HG02798 (cell line): ENCODE results near the gene TNF.

Experiments
- ATAC-seq: cut with Tn5 transposase; IDR thresholded peaks from one replicate; pipeline ENCODE4 v1.9.1; 2021; ENCODE audit warnings: mild to moderate bottlenecking; ENCODE audit not compliant: unreplicated experiment, poor library complexity

The TNF gene

DNA sequence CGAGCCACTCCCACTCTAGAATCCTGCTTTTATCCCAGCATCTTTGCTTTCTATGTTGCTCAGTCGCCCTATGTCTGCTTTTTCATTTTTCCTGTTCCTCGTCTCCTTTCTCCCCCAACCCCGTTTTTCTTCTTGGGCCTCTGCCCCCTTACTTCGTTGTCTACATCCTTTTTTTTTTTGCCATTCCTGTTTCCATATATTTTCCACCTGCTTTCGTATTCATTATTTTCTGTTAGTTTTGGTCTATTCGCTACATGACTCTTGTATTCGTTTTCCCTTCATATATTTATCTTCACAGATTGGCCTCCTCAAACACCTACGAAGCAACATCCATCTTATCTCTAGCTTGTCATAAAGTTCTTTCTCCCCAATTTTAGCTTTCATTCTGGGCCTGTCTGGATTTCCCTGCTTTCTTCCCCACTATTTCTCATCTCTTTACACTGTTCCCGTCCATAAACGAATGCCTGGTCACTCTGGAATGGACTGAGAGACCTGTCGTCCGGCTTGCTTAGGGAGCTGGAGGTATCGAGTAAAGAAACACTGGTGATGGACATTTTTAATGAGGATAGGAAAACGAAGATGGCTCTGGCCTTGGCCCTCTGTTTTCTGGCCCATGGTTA lies 46.1 kb downstream of the TNF start:
- no peak for ATAC-seq

- ATAC-seq: no peak
These were observed 46.6 kb downstream of the TNF start for GRCh38 chr6:31621991-31622390.

GRCh38 chr6:31622684-31623091 lies 47.3 kb downstream of the TNF start:
- no peak for ATAC-seq

- no peak for ATAC-seq
These were observed 48.7 kb downstream of the TNF start for GRCh38 chr6:31624070-31624469.

DNA sequence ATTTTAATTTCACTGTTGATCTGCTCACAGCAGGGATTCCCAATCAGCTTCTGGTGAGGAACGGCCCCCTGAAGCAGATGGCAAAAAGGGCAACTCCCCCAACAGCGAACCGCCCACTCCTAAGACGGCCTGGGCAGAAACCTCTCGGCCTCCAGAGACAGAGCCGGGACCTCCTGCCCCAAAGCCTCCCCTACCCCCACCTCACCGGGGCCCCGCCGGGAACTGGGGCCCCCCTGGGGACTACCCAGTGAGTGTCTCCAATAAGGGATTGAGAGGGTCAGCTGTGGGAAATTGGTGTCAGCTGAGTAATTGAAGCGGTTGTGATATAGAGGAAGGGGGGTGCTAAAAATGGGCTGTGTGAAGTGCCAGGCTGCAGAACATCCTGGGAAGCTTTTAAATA lies 51.6 kb downstream of the TNF start:
- no peak for ATAC-seq

GRCh38 chr6:31627690-31628287 lies 52.4 kb downstream of the TNF start:
- ATAC-seq: no peak
